PC-3 (cell line): ENCODE measurements around the gene TMEM35A. TPM values are rescaled to one million over a fixed set of nuclear protein-coding genes. Genes with fewer than 3 reads are reported as not detected.
"Not testable (repeated sequence)": the region's sequence is repeated elsewhere in the genome, so short reads cannot be mapped to it uniquely, and the experiment has no call there.

Source experiments
- ATAC-seq: fragments of 200-7000 bp; cut with Tn5 transposase; 2 replicates; pipeline ENCODE4 v1.9.1; 2020; ENCODE audit warnings: mild to moderate bottlenecking, moderate library complexity
- BruUV-seq: library from RNA; stranded (reverse); fragments of 400-500 nt; replicated peaks from 2 replicates; lab custom pipeline; 2021; lab: Mats Ljungman, UMichigan
- CTCF ChIA-PET: fragments of 300-600 bp; sonication (Branson Sonifier 250); formaldehyde crosslinking; loops from one replicate; lab custom pipeline; 2022; ENCODE audit warnings: antibody characterized with exemption; lab: Charles Lee
- POLR2A ChIA-PET: fragments of 300-600 bp; sonication (Branson Sonifier 250); formaldehyde crosslinking; loops from one replicate; lab custom pipeline; 2022; ENCODE audit warnings: antibody characterized with exemption; ENCODE audit not compliant: unreplicated experiment; lab: Charles Lee
- DNase-seq: peaks from one replicate; pipeline ENCODE4 v3.0.0-alpha.2; 2015
- H2AFZ ChIP-seq: fragments of 300-600 bp; sonication (generic); 2 replicates; pipeline ENCODE4 v1.6.0; 2016; ENCODE audit warnings: antibody characterized with exemption, low read length
- H3F3A ChIP-seq: fragments of 300-600 bp; sonication (generic); one replicate; pipeline ENCODE4 v1.6.0; 2017; ENCODE audit warnings: antibody characterized with exemption, low read length, control low read depth, mild to moderate bottlenecking; ENCODE audit not compliant: unreplicated experiment
- H3K27ac ChIP-seq: fragments of 300-600 bp; sonication (generic); 2 replicates; pipeline ENCODE4 v1.5.1; 2016; ENCODE audit warnings: mild to moderate bottlenecking, low read length
- H3K27me3 ChIP-seq: fragments of 300-600 bp; sonication (generic); 2 replicates; pipeline ENCODE4 v1.6.1; 2016; ENCODE audit warnings: low read length, mixed read lengths
- H3K36me3 ChIP-seq: fragments of 300-600 bp; sonication (generic); 2 replicates; pipeline ENCODE4 v1.6.1; 2016; ENCODE audit warnings: low read depth, mixed run types, low read length, mixed read lengths
- H3K4me1 ChIP-seq: fragments of 300-600 bp; sonication (generic); 2 replicates; pipeline ENCODE4 v1.5.1; 2016; ENCODE audit warnings: low read length; ENCODE audit not compliant: insufficient read depth
- H3K4me2 ChIP-seq: fragments of 300-600 bp; sonication (generic); 2 replicates; pipeline ENCODE4 v1.6.0; 2016; ENCODE audit warnings: low read length
- H3K4me3 ChIP-seq: fragments of 300-600 bp; sonication (generic); 2 replicates; pipeline ENCODE4 v1.5.1; 2016; ENCODE audit warnings: mild to moderate bottlenecking, low read length, mixed read lengths
- H3K79me2 ChIP-seq: fragments of 300-600 bp; sonication (generic); 2 replicates; pipeline ENCODE4 v1.6.1; 2017; ENCODE audit warnings: low read length, mixed read lengths
- H3K9ac ChIP-seq: fragments of 300-600 bp; sonication (generic); 2 replicates; pipeline ENCODE4 v1.6.0; 2016; ENCODE audit warnings: mild to moderate bottlenecking, low read length
- H3K9me2 ChIP-seq: fragments of 300-600 bp; sonication (generic); replicated peaks from 2 replicates; pipeline ENCODE4 v1.6.1; 2016; ENCODE audit warnings: mixed run types, low read length, mixed read lengths
- H3K9me3 ChIP-seq: fragments of 300-600 bp; sonication (generic); 2 replicates; pipeline ENCODE4 v1.6.1; 2016; ENCODE audit warnings: low read length, mixed read lengths
- H4K20me1 ChIP-seq: fragments of 300-600 bp; sonication (generic); 2 replicates; pipeline ENCODE4 v1.6.1; 2016; ENCODE audit warnings: low read length, mixed read lengths
- CTCF ChIP-seq: fragments of 300-600 bp; sonication (generic); conservative IDR thresholded peaks from 2 replicates; pipeline ENCODE4 v1.5.1; 2017; ENCODE audit warnings: antibody characterized with exemption, low read depth, mild to moderate bottlenecking, low read length
- EZH2 ChIP-seq: fragments of 300-600 bp; sonication (generic); IDR thresholded peaks from one replicate; pipeline ENCODE4 v1.6.1; 2017; ENCODE audit warnings: antibody characterized with exemption, mild to moderate bottlenecking, low read length; ENCODE audit not compliant: unreplicated experiment
- EZH2phosphoT487 ChIP-seq: fragments of 300-600 bp; sonication (generic); IDR thresholded peaks from 2 replicates; pipeline ENCODE4 v1.6.1; 2018; ENCODE audit warnings: mild to moderate bottlenecking, antibody characterized with exemption, low read length, borderline replicate concordance
- intact Hi-C: fragments of 100-400 bp; cut with micrococcal nuclease; formaldehyde crosslinking; loops from 2 replicates; pipeline ENCODE4 v1.9.0; 2023
- total RNA-seq: library from RNA; depleted of rRNA; stranded (reverse); fragments of >200 nt; gene quantifications from 2 replicates; pipeline ENCODE4 v1.2.3, GENCODE V29; 2014

The TMEM35A gene
- total RNA-seq, 1 experiment from 2014 or later: not detected

GRCh38 chrX:101051549-101052302, 27.0 kb upstream of the TMEM35A start, which contains the start of gene TRMT2B:
Gene TRMT2B (minus strand): TSS chrX:101052111. CDS start chrX:101042289, 9,822 bp downstream.
- H3K79me2 ChIP-seq: peaks cover 16% of the 10 kb centered on the region
- H2AFZ ChIP-seq: peak within 1 kb of the TSS; percentile 83
- intact Hi-C loops: loop anchor here (2.0 kb wide), 1 partner anchor 47 kb away; the partner anchor contains the start of gene CENPI
- peak within 1 kb of the TSS; percentile 75 for H3K9ac ChIP-seq
- DNase-seq: peak; percentile 75
- peak within 1 kb of the TSS; percentile 75 for H3K27ac ChIP-seq
- peaks cover 6% of the 10 kb centered on the region; the same call in 1 of the 2 replicates for H3K4me1 ChIP-seq
- TSS peak; percentile 76 for BruUV-seq
- no peaks in the 10 kb centered on the region for H3K9me2 ChIP-seq
- ChIA-PET CTCF (no interaction called here), POLR2A (no interaction called here)
- no peaks in the 10 kb centered on the region for H4K20me1 ChIP-seq
- H3K9me3 ChIP-seq: no peaks in the 10 kb centered on the region
- no peak for TF ChIP-seq CTCF
- TF ChIP-seq EZH2phosphoT487: no peak
- TF ChIP-seq EZH2: no peak
- H3K36me3 ChIP-seq: no peaks in the 10 kb centered on the region
- H3K4me3 ChIP-seq: peak within 1 kb of the TSS; percentile 77
- peak within 1 kb of the TSS; percentile 93 for H3K4me2 ChIP-seq
- no peaks in the 10 kb centered on the region for H3K27me3 ChIP-seq
- no peaks in the 10 kb centered on the region for H3F3A ChIP-seq
- ATAC-seq: peak; percentile 95

GRCh38 chrX:101056551-101056950, 22.1 kb upstream of the TMEM35A start:
- H3K9ac ChIP-seq, H3K9me2 ChIP-seq, CTCF ChIA-PET, POLR2A ChIA-PET, H3K79me2 ChIP-seq, BruUV-seq, H3K4me2 ChIP-seq, H3K36me3 ChIP-seq, H3K9me3 ChIP-seq, ATAC-seq, H4K20me1 ChIP-seq, intact Hi-C loops, H3F3A ChIP-seq, H2AFZ ChIP-seq, DNase-seq, H3K4me3 ChIP-seq, H3K27me3 ChIP-seq: not testable (repeated sequence)
- Histone ChIP-seq H3K4me1 (peaks cover 13% of the 10 kb centered on the region; the same call in 1 of the 2 replicates), H3K27ac (0 out of 2 replicates have a peak overlapping the region, but pooled peaks have one; percentile 12)

GRCh38 chrX:101057093-101057714, 21.5 kb upstream of the TMEM35A start:
- intact Hi-C loops: no loop called here
- Histone ChIP-seq H3K27me3 (no peaks in the 10 kb centered on the region), H3K27ac (0 out of 2 replicates have a peak overlapping the region, but pooled peaks have one; percentile 12), H3K9me2 (no peaks in the 10 kb centered on the region), H3K4me2 (no peak overlapping the region), H3K36me3 (no peaks in the 10 kb centered on the region), H3K4me1 (peaks cover 11% of the 10 kb centered on the region; the same call in 1 of the 2 replicates), H3F3A (no peaks in the 10 kb centered on the region), H4K20me1 (no peaks in the 10 kb centered on the region), H3K4me3 (no peak overlapping the region), H3K79me2 (no peaks in the 10 kb centered on the region), H3K9ac (no peak overlapping the region), H3K9me3 (no peaks in the 10 kb centered on the region), H2AFZ (no peak overlapping the region)
- ChIA-PET POLR2A (no interaction called here), CTCF (no interaction called here)
- TF ChIP-seq EZH2phosphoT487 (no peak), CTCF (no peak), EZH2 (no peak)
- DNase-seq (peak; percentile 51), ATAC-seq (peak; percentile 85)
- no TSS peak for BruUV-seq
